Omental fat pad (tissue), 4 donors: ENCODE measurements around the gene FKBP1B. TPM values are rescaled to one million over a fixed set of nuclear protein-coding genes. Genes with fewer than 3 reads are reported as not detected.
"Not testable (repeated sequence)": the region's sequence is repeated elsewhere in the genome, so short reads cannot be mapped to it uniquely, and the experiment has no call there.

ENCODE experiments used
- ATAC-seq: fragments of 150-250 bp; one replicate; pipeline ENCODE4 v1.9.1; 2016; ENCODE audit warnings: mild to moderate bottlenecking, moderate library complexity; ENCODE audit not compliant: low FRiP score
- DNase-seq: peaks from one replicate; pipeline ENCODE4 v3.0.0-alpha.2; 2019; ENCODE audit warnings: low spot score
- CTCF ChIP-seq, 3 donors: fragments of 450-650 bp; IDR thresholded peaks; one replicate each; pipeline ENCODE4 v1.5.1; 2016 to 2017; ENCODE audit warnings: antibody characterized with exemption in 3 of 3, mild to moderate bottlenecking in 3 of 3, moderate library complexity in 2 of 3
- small RNA-seq: library from RNA; depleted of rRNA; stranded (forward); fragments of <200 nt; gene quantifications from one replicate; pipeline ENCODE3, GENCODE V24; 2016
- total RNA-seq, 4 donors: library from RNA; depleted of rRNA; stranded (reverse); fragments of >200 nt; gene quantifications; one replicate each; pipeline ENCODE4 v1.1.0, GENCODE V29; 2016

Gene FKBP1B
- total RNA-seq, 4 donors from 2014 or later: 4.5 to 9.6 (median 5.4) TPM

GRCh38 chr2:24105816-24106215 is 56.3 kb downstream of the FKBP1B start:
- no peak for TF ChIP-seq CTCF (IDR thresholded peaks at IDR 0.05)
- DNase-seq: no peak
- no peak for ATAC-seq

GRCh38 chr2:24106786-24107185 is 57.2 kb downstream of the FKBP1B start:
- DNase-seq (no peak), ATAC-seq (no peak)
- TF ChIP-seq CTCF (IDR thresholded peaks at IDR 0.05): no peak

- TF ChIP-seq CTCF (IDR thresholded peaks at IDR 0.05): no peak
- no peak for DNase-seq
- ATAC-seq: no peak
Measured at GRCh38 chr2:24107336-24107735, 57.8 kb downstream of the FKBP1B start.

GRCh38 chr2:24109431-24109830 is 59.9 kb downstream of the FKBP1B start:
- not testable (repeated sequence) for ATAC-seq, DNase-seq

GRCh38 chr2:24110660-24111303 is 61.2 kb downstream of the FKBP1B start:
- no peak for ATAC-seq
- no peak for TF ChIP-seq CTCF (IDR thresholded peaks at IDR 0.05)

GRCh38 chr2:24111407-24111901 is 61.9 kb downstream of the FKBP1B start:
- no peak for DNase-seq
- TF ChIP-seq CTCF (IDR thresholded peaks at IDR 0.05): no peak
- no peak for ATAC-seq

More at GRCh38 chr2:24110660-24111303, 61.2 kb downstream of the FKBP1B start:
- no peak for DNase-seq

Small RNA genes lying within 50 kb of the gene (small RNA-seq; reads per million reads assigned to genes)
- gene RNU6-370P: not detected

Other genes with a start within 250 kb of the FKBP1B start
- 10 to 100 TPM; 17.1 to 45.4 (median 22.9) TPM for gene ATAD2B, start 122.6 kb upstream of the FKBP1B start, total RNA-seq
- 10 to 100 TPM in 3 of 4 donors, 1 to 10 TPM in 1; 8.4 to 16.1 (median 13.5) TPM for gene UBXN2A, start 109.3 kb upstream of the FKBP1B start, total RNA-seq
- gene MFSD2B, start 39.7 kb upstream of the FKBP1B start, total RNA-seq: not detected
- gene WDCP, start 2.4 kb upstream of the FKBP1B start, total RNA-seq: 1 to 10 TPM; 3.7 to 7.2 (median 4.1) TPM
- 10 to 100 TPM; 80.8 to 91.4 (median 89.2) TPM for gene SF3B6, start 26.6 kb downstream of the FKBP1B start, total RNA-seq
- 10 to 100 TPM; 11.3 to 44.9 (median 17.2) TPM for gene TP53I3, start 35.1 kb downstream of the FKBP1B start, total RNA-seq
- under 1 TPM in 1 of 4 donors, not detected in 3; 0.84 TPM for gene PFN4, start 73.6 kb downstream of the FKBP1B start, total RNA-seq
- 10 to 100 TPM; 13.4 to 21.8 (median 17.0) TPM for gene FAM228B, start 73.7 kb downstream of the FKBP1B start, total RNA-seq
- 1 to 10 TPM in 3 of 4 donors, under 1 TPM in 1; 0.88 to 3.8 (median 2.4) TPM for gene FAM228A, start 125.3 kb downstream of the FKBP1B start, total RNA-seq